ENCODE data around the gene PVALB. TPM values are rescaled to one million over a fixed set of nuclear protein-coding genes. Genes with fewer than 3 reads are reported as not detected.

PVALB gene
- total RNA-seq, 1 donor from 2014 or later, result not detected

DNA sequence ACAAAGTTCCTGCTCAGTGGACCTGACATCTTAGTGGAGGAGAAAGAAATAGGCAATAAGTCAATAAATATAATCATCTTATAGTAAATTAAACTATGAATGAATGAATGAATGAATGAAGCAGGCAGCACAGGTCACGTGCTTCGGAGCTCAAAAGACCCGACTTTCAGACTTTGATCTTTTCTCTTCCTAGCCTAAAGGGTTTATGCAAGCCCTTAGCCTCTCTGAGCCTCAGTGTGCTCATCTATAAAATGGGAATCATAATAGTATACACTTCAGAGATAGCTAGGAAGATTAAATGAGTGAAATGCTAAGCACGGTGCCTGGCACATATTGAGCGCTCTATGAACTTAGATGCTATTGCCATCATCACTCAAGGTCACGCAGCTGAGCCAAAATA is 7.5 kb downstream of the PVALB start:
- H3K36me3 ChIP-seq, result no peaks in the 10 kb centered on the region
- DNase-seq (ENCODE audit: low spot score in 2 of 2), result no peak
- H3K4me3 ChIP-seq, result no peak overlapping the region
- no peaks in the 10 kb centered on the region for H3K27me3 ChIP-seq
- TF ChIP-seq, protein P1, sequence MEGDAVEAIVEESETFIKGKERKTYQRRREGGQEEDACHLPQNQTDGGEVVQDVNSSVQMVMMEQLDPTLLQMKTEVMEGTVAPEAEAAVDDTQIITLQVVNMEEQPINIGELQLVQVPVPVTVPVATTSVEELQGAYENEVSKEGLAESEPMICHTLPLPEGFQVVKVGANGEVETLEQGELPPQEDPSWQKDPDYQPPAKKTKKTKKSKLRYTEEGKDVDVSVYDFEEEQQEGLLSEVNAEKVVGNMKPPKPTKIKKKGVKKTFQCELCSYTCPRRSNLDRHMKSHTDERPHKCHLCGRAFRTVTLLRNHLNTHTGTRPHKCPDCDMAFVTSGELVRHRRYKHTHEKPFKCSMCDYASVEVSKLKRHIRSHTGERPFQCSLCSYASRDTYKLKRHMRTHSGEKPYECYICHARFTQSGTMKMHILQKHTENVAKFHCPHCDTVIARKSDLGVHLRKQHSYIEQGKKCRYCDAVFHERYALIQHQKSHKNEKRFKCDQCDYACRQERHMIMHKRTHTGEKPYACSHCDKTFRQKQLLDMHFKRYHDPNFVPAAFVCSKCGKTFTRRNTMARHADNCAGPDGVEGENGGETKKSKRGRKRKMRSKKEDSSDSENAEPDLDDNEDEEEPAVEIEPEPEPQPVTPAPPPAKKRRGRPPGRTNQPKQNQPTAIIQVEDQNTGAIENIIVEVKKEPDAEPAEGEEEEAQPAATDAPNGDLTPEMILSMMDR (IDR thresholded peaks at IDR 0.05), result no peak
- H3K27ac ChIP-seq, result no peak overlapping the region
- no peaks in the 10 kb centered on the region for H3K9me3 ChIP-seq
- intact Hi-C loops (cut with DNase I), result no loop called here
- H3K4me1 ChIP-seq, result no peaks in the 10 kb centered on the region

DNA sequence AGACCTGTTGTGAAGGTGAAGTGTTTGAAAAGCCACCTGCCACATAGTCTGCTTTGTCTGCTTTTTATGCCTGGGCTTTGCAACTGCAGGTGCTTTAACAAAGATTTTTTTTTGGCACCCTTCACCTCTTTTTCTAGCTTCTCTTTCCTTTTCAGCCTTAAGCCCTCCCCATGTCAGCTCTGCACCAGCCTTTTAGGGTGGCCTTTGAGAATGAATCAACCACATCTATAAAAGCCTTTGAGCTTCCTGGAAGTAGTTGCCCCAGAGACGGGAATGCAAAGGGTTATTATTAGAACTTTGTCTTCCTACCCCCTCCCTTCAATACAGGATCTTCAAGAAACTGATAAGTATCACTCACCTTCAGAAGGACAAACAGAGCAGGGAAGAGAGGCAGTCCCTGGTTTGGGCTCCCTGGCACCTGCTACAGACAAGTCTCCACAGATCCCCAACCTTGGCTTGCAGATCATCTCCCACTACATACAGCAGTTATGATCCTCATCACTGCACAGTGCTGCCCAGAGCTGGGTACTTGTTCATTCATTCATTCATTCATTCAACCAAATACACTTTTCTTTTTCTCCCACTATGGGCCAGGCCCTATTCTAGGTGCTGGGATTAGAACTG is 8.0 kb downstream of the PVALB start:
- no peak overlapping the region for H3K27ac ChIP-seq
- TF ChIP-seq, protein P1 (IDR thresholded peaks at IDR 0.05), result no peak
- no peaks in the 10 kb centered on the region for H3K27me3 ChIP-seq
- H3K4me1 ChIP-seq, result no peaks in the 10 kb centered on the region
- DNase-seq (ENCODE audit: low spot score in 2 of 2), result no peak
- no peaks in the 10 kb centered on the region for H3K9me3 ChIP-seq
- H3K36me3 ChIP-seq, result no peaks in the 10 kb centered on the region
- intact Hi-C loops (cut with DNase I), result no loop called here
- no peak overlapping the region for H3K4me3 ChIP-seq

DNA sequence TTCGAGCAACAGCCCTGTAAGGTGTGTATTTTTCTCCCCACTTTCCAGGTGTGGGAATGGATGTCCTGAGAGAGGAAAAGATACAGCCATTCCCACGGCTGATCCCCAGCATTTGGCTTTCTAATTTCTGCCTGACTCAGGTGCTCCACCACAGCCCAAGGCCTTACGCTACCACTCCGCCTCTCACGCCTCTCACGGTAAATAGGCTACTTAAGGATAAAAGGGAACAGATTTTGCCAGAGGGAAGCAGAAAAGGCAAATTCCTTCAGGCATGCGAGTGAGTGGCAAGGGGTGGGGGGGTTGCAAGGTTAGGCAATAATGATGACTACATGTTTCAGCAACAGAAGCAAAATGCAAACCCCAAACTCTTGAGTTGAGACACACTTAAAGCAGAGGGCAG is 9.2 kb downstream of the PVALB start:
- Histone ChIP-seq H3K4me1 (no peaks in the 10 kb centered on the region), H3K9me3 (no peaks in the 10 kb centered on the region), H3K27ac (no peak overlapping the region), H3K4me3 (no peak overlapping the region), H3K27me3 (no peaks in the 10 kb centered on the region), H3K36me3 (no peaks in the 10 kb centered on the region)
- no peak for DNase-seq (ENCODE audit: low spot score in 2 of 2)
- intact Hi-C loops (cut with DNase I), result no loop called here
- TF ChIP-seq, protein P1 (IDR thresholded peaks at IDR 0.05), result no peak

DNA sequence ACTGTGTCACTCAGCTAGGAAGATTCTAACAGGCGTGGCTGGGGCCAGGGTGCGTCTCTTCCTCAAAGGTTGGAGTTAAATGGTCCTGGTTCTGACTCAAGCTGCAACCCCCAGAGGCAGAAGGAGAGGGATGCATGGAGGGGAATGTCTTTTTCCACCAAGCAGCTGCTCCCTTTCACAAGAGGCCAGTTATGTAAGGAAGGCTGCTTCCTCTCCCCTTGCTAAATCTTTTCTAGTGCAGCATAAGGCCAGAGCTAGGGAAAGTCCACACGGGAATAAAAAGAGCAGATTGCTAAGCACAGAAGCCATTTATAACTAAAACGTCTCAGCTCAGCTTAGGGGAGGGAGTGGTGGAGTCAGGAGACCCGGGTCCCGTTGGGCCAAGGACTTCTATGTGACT is 10.0 kb downstream of the PVALB start:
- H3K27me3 ChIP-seq, result no peaks in the 10 kb centered on the region
- DNase-seq (ENCODE audit: low spot score in 2 of 2), result no peak
- H3K36me3 ChIP-seq, result no peaks in the 10 kb centered on the region
- TF ChIP-seq, protein P1 (IDR thresholded peaks at IDR 0.05), result no peak
- H3K4me1 ChIP-seq, result no peaks in the 10 kb centered on the region
- no peak overlapping the region for H3K27ac ChIP-seq
- intact Hi-C loops (cut with DNase I), result no loop called here
- no peak overlapping the region for H3K4me3 ChIP-seq
- H3K9me3 ChIP-seq, result no peaks in the 10 kb centered on the region

DNA sequence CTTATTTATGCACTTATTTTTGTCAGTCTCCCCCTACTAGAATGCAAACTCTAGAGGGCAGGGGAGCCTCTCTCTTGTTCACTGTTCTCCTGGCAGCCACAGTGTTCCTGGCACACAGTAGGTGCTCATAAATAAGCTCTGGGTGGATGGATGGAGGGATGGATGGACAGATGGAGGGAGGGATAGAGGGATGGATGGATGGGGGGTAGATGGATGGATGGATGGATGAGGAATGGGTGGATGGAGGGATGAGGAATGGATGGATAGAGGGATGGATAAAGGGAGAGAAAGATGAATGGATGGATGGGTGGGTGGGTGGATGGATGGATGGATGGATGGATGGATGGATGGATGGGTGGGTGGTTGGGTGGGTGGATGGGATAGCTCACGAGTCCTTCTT is 13.5 kb downstream of the PVALB start:
- Histone ChIP-seq H3K27ac (no peak overlapping the region), H3K4me3 (no peak overlapping the region), H3K27me3 (no peaks in the 10 kb centered on the region), H3K36me3 (no peaks in the 10 kb centered on the region), H3K4me1 (no peaks in the 10 kb centered on the region), H3K9me3 (no peaks in the 10 kb centered on the region)
- intact Hi-C loops (cut with DNase I), result no loop called here
- DNase-seq (ENCODE audit: low spot score in 2 of 2), result no peak
- TF ChIP-seq, protein P1 (IDR thresholded peaks at IDR 0.05), result no peak

DNA sequence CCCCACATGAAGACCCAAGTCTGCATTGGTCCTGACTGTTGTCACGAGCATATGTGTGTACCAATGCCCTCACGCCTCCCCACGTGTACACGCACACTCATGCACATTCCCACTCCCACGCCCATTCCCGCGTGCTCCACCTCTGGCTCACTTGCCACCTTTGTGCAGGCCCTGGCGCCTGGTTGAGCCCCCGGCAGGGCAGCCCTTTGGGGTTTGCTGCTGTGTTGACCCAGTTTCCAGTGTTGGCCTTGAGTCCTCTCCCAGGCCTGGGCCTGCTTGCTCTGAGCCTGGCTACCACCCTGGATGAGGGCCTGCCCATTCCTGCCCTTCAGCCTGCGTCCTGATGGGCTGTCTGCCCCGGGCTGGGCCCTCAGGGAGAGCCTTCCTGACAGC is 18.2 kb downstream of the PVALB start:
- Histone ChIP-seq H3K4me3 (no peak overlapping the region), H3K36me3 (no peaks in the 10 kb centered on the region), H3K27me3 (no peaks in the 10 kb centered on the region), H3K4me1 (no peaks in the 10 kb centered on the region), H3K9me3 (no peaks in the 10 kb centered on the region), H3K27ac (no peak overlapping the region)
- no peak for DNase-seq (ENCODE audit: low spot score in 2 of 2)
- TF ChIP-seq, protein P1 (IDR thresholded peaks at IDR 0.05), result no peak
- intact Hi-C loops (cut with DNase I), result no loop called here

All from ascending aorta (tissue), 2 donors.